ENCODE measurements around the gene ELF2. TPM values are rescaled to one million over a fixed set of nuclear protein-coding genes. Genes with fewer than 3 reads are reported as not detected.
"Not testable (repeated sequence)": the region's sequence is repeated elsewhere in the genome, so short reads cannot be mapped to it uniquely, and the experiment has no call there.

Gene ELF2
- 10 to 100 TPM; 24.2 to 29.7 TPM for total RNA-seq

DNA sequence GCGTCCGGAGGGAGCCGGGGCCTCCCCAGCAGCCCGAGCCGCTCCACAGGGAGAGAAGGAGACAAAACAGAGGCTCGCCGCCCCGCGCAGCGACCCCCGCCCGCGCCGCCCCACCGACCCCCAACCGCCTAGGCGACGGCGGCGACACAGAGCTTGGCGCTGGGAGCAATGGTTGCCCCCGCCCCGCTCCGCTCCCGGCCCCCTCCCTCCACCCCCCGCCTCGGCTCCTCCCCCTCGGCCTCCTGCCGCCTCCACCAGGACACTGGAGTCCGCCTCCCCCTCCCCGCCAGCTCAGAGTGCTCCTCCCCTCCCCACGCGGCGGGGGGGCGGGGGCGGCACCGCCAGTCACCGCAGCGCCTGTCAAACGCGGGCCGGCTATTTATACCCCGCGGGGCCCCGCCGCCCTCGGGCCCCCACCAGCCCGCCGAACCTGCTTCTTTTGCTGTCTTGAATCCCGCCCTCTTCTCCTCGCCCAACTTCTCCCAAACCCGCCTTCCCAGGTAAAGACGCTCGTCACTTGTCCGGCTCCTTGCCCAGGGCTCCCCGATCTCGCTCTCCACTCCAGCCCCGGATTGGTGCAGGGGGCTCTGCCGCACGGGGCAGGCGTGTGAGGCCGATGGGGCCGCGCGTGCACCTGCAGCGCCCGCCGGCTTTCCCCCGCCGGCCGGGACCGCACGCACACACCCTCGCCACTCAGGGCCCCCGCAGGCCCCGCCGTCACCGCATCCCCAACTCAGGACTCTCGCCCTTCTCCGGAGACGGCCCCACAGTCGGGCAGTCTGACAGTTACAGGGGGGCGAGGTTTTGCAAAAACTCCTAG, at the start of gene ELF2:
ELF2 (minus strand) TSS at position 170 of the 820 bp plus-strand sequence. CDS start 39,517 bp downstream, outside the sequence.
- Mint-ChIP-seq H3K4me1 (ENCODE audit: low read depth) (peaks cover 26% of the 10 kb centered on the region), H3K9me3 (no peaks in the 10 kb centered on the region), H3K27ac (peak within 1 kb of the TSS; percentile 78), H3K4me3 (peak within 1 kb of the TSS; percentile 81), H3K36me3 (no peaks in the 10 kb centered on the region), H3K27me3 (peaks cover 4% of the 10 kb centered on the region)
- intact Hi-C loops (cut with micrococcal nuclease) = loop anchor here (1.0 to 5.0 kb wide), 7 partner anchors 45 to 975 kb away; partner anchors contain the start of genes MAML3, NAA15 and SETD7
- peak; percentile 90 for DNase-seq
- ChIA-PET POLR2A (interaction anchor here (0.8 to 2.7 kb wide), 9 partner anchors 90 to 380 kb away, joined by 3 to 21 read pairs (median 7); partner anchors contain the start of gene NAA15), CTCF (interaction anchor here (0.6 to 1.9 kb wide), 7 partner anchors 78 to 147 kb away, joined by 3 to 16 read pairs (median 4); partner anchors contain the start of gene NAA15)

GRCh38 chr4:139223682-139224317, 46.8 kb upstream of the ELF2 start:
- Mint-ChIP-seq H3K9me3 (no peaks in the 10 kb centered on the region), H3K27ac (no peak overlapping the region), H3K4me1 (ENCODE audit: low read depth) (peaks cover 11% of the 10 kb centered on the region), H3K4me3 (no peak overlapping the region), H3K36me3 (no peaks in the 10 kb centered on the region), H3K27me3 (no peaks in the 10 kb centered on the region)
- peak; percentile 34 for DNase-seq
- intact Hi-C loops (cut with micrococcal nuclease) = loop anchor here (5.0 kb wide), 1 partner anchor 46 kb away; the partner anchor contains the start of gene ELF2
- ChIA-PET POLR2A (interaction anchor here (0.7 kb wide), 1 partner anchor 737 kb away, joined by 3 read pairs; no protein-coding TSS in a partner anchor), CTCF (interaction anchor here (0.7 to 1.6 kb wide), 4 partner anchors 44 to 307 kb away, joined by 3 to 4 read pairs (median 3); no protein-coding TSS in a partner anchor)

GRCh38 chr4:139222215-139222614, 45.2 kb upstream of the ELF2 start:
- no peak for DNase-seq
- H3K36me3 Mint-ChIP-seq = no peaks in the 10 kb centered on the region
- CTCF ChIA-PET = no interaction called here
- POLR2A ChIA-PET = no interaction called here
- intact Hi-C loops (cut with micrococcal nuclease) = loop anchor here (5.0 kb wide), 1 partner anchor 45 kb away; the partner anchor contains the start of gene ELF2
- no peak overlapping the region for H3K4me3 Mint-ChIP-seq
- H3K27ac Mint-ChIP-seq = no peak overlapping the region
- no peaks in the 10 kb centered on the region for H3K9me3 Mint-ChIP-seq
- H3K4me1 Mint-ChIP-seq (ENCODE audit: low read depth) = peaks cover 11% of the 10 kb centered on the region
- no peaks in the 10 kb centered on the region for H3K27me3 Mint-ChIP-seq

- H3K36me3 Mint-ChIP-seq = no peaks in the 10 kb centered on the region
- H3K4me3 Mint-ChIP-seq = no peak overlapping the region
- POLR2A ChIA-PET = no interaction called here
- no peak for DNase-seq
- H3K27me3 Mint-ChIP-seq = no peaks in the 10 kb centered on the region
- H3K4me1 Mint-ChIP-seq (ENCODE audit: low read depth) = peaks cover 11% of the 10 kb centered on the region
- no peaks in the 10 kb centered on the region for H3K9me3 Mint-ChIP-seq
- H3K27ac Mint-ChIP-seq = no peak overlapping the region
- CTCF ChIA-PET = no interaction called here
- intact Hi-C loops (cut with micrococcal nuclease) = loop anchor here (5.0 kb wide), 1 partner anchor 44 kb away; the partner anchor contains the start of gene ELF2
Measured at GRCh38 chr4:139221687-139222086, 44.7 kb upstream of the ELF2 start.

- POLR2A ChIA-PET = interaction anchor here (0.5 kb wide), 1 partner anchor 26 kb away, joined by 5 read pairs; no protein-coding TSS in a partner anchor
- no peak overlapping the region for H3K27ac Mint-ChIP-seq
Measured at GRCh38 chr4:139219450-139220055, 42.5 kb upstream of the ELF2 start.

GRCh38 chr4:139214039-139214534, 37.1 kb upstream of the ELF2 start:
- peaks cover 2% of the 10 kb centered on the region for H3K4me1 Mint-ChIP-seq (ENCODE audit: low read depth)
- ChIA-PET POLR2A (no interaction called here), CTCF (no interaction called here)
- intact Hi-C loops (cut with micrococcal nuclease) = no loop called here
- no peak for DNase-seq
- no peaks in the 10 kb centered on the region for H3K27me3 Mint-ChIP-seq
- no peaks in the 10 kb centered on the region for H3K36me3 Mint-ChIP-seq
- no peak overlapping the region for H3K4me3 Mint-ChIP-seq
- no peak overlapping the region for H3K27ac Mint-ChIP-seq
- no peaks in the 10 kb centered on the region for H3K9me3 Mint-ChIP-seq

More at GRCh38 chr4:139219450-139220055, 42.5 kb upstream of the ELF2 start:
- no peak for DNase-seq
- Mint-ChIP-seq H3K27me3 (no peaks in the 10 kb centered on the region), H3K36me3 (no peaks in the 10 kb centered on the region), H3K4me1 (ENCODE audit: low read depth) (peaks cover 12% of the 10 kb centered on the region), H3K4me3 (no peak overlapping the region), H3K9me3 (no peaks in the 10 kb centered on the region)
- CTCF ChIA-PET = interaction anchor here (1.1 to 1.4 kb wide), 2 partner anchors 8 to 76 kb away, joined by 3 to 4 read pairs; no protein-coding TSS in a partner anchor
- intact Hi-C loops (cut with micrococcal nuclease) = loop anchor here (5.0 kb wide), 1 partner anchor 42 kb away; the partner anchor contains the start of gene ELF2

DNA sequence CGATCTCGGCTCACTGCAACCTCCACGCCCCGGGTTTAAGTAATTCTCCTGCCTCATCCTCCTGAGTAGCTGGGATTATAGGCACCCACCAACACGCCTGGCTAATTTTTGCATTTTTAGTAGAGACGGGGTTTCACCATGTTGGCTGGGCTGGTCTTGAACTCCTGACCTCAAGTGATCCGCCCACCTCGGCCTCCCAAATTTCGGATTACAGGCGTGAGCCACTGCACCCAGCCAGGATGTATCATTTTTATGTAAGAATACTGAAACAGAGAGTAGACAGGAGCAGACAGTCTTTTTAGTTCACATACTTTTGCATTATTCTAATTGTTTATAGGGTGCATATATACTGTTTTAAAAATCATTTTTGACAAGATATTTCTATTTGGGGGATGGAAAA, 36.6 kb upstream of the ELF2 start:
- CTCF ChIA-PET; H3K4me3 Mint-ChIP-seq; H3K36me3 Mint-ChIP-seq; H3K4me1 Mint-ChIP-seq (ENCODE audit: low read depth); POLR2A ChIA-PET; H3K9me3 Mint-ChIP-seq; intact Hi-C loops (cut with micrococcal nuclease); H3K27ac Mint-ChIP-seq; DNase-seq; H3K27me3 Mint-ChIP-seq: not testable (repeated sequence)

- H3K27ac Mint-ChIP-seq = no peak overlapping the region
- intact Hi-C loops (cut with micrococcal nuclease) = no loop called here
- no peak for DNase-seq
- no peaks in the 10 kb centered on the region for H3K36me3 Mint-ChIP-seq
- peaks cover 2% of the 10 kb centered on the region for H3K4me1 Mint-ChIP-seq (ENCODE audit: low read depth)
- H3K9me3 Mint-ChIP-seq = no peaks in the 10 kb centered on the region
- POLR2A ChIA-PET = no interaction called here
- CTCF ChIA-PET = no interaction called here
- no peak overlapping the region for H3K4me3 Mint-ChIP-seq
- H3K27me3 Mint-ChIP-seq = no peaks in the 10 kb centered on the region
Measured at GRCh38 chr4:139212900-139213299, 35.9 kb upstream of the ELF2 start.

DNA sequence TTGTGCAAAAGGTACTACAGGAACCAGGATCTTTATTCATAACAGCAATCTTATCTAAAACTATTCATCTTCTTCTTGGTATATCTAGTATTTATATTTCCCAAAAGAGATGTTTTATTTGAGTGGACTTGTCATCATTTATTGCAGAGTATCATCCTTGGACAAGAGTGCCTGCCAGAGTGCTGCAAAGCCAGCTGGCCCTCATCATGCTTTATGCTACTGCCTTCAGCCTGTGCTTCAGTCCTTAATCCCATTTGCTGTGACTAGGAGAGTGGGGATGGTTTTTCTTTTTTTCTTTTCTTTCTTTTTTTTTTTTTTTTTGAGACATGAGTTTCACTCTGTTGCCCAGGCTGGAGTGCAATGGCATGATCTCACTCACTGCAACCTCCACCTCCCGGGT, 33.5 kb upstream of the ELF2 start:
- intact Hi-C loops (cut with micrococcal nuclease) = no loop called here
- Mint-ChIP-seq H3K36me3 (no peaks in the 10 kb centered on the region), H3K27me3 (no peaks in the 10 kb centered on the region), H3K4me1 (ENCODE audit: low read depth) (peaks cover 2% of the 10 kb centered on the region), H3K9me3 (no peaks in the 10 kb centered on the region), H3K27ac (no peak overlapping the region), H3K4me3 (no peak overlapping the region)
- ChIA-PET CTCF (no interaction called here), POLR2A (interaction anchor here (0.7 kb wide), 1 partner anchor 18 kb away, joined by 5 read pairs; no protein-coding TSS in a partner anchor)
- DNase-seq = no peak

- H3K27ac Mint-ChIP-seq = no peak overlapping the region
- ChIA-PET POLR2A (interaction anchor here (0.7 kb wide), 1 partner anchor 19 kb away, joined by 5 read pairs; no protein-coding TSS in a partner anchor), CTCF (interaction anchor here (0.7 kb wide), 2 partner anchors 86 to 109 kb away, joined by 3 read pairs; no protein-coding TSS in a partner anchor)
- intact Hi-C loops (cut with micrococcal nuclease) = no loop called here
- no peak overlapping the region for H3K4me3 Mint-ChIP-seq
- no peaks in the 10 kb centered on the region for H3K36me3 Mint-ChIP-seq
- H3K9me3 Mint-ChIP-seq = no peaks in the 10 kb centered on the region
- DNase-seq = no peak
- peaks cover under 1% of the 10 kb centered on the region for H3K4me1 Mint-ChIP-seq (ENCODE audit: low read depth)
- no peaks in the 10 kb centered on the region for H3K27me3 Mint-ChIP-seq
Measured at GRCh38 chr4:139209470-139210063, 32.5 kb upstream of the ELF2 start.

DNA sequence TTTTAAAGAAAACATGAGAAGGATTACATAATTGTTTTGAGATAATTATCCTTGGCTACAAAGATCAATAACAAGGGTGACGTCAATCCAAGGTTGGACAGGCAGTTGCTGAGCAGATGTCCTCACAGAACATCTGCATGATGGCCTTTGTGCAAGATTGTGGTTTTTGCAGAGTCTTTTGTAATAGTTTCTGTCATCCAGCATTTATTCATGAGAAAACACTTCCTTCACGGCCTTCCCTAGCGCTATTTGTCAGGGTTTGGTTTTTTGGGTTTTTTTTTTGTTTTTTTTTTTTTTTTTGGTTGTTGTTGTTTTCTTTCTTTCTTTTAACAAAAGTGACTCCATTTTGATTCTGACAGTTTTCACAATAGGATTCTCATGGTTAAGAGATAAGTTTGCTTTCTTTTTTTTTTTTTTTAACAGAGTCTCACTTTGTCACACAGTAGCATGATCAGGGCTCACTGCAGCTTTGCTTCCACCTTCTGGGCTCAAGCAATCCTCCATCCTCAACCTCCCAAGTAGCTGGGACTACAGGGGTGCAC, 31.5 kb upstream of the ELF2 start:
- no peaks in the 10 kb centered on the region for H3K36me3 Mint-ChIP-seq
- intact Hi-C loops (cut with micrococcal nuclease) = no loop called here
- CTCF ChIA-PET = interaction anchor here (0.7 kb wide), 2 partner anchors 87 to 108 kb away, joined by 3 read pairs; no protein-coding TSS in a partner anchor
- H3K4me3 Mint-ChIP-seq = no peak overlapping the region
- H3K27ac Mint-ChIP-seq = no peak overlapping the region
- H3K4me1 Mint-ChIP-seq (ENCODE audit: low read depth) = no peaks in the 10 kb centered on the region
- POLR2A ChIA-PET = no interaction called here
- no peaks in the 10 kb centered on the region for H3K9me3 Mint-ChIP-seq
- H3K27me3 Mint-ChIP-seq = no peaks in the 10 kb centered on the region
- DNase-seq = no peak

Data from activated CD4-positive, alpha-beta memory T cell treated with anti-CD3 and anti-CD28 coated beads for 36 hours (primary cell).